ENCODE measurements around the gene RNF224.
A peak's percentile ranks its signal among the peaks of the same experiment; 100 is the strongest.

Gene RNF224

DNA sequence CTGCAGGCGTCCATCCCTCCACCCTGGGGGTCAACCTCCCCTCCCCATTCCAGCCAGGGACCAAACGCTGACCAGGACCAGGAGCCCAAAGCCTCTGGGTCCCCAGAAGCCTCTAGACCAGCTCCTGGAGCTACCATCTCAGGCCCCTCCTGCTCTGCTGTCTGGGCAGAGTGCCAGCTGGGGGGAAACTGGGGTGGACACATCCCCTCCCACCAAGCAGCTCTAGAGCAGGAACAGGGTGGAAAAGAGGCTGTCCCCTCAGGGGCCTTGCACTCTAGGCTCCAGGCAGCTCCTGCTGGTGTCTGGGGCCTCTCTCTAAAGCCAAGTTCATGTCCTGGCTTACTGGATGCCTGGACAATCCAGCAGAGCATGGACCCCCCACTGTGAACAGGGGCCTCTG lies 34.4 kb upstream of the RNF224 start:
- no peak for DNase-seq

DNA sequence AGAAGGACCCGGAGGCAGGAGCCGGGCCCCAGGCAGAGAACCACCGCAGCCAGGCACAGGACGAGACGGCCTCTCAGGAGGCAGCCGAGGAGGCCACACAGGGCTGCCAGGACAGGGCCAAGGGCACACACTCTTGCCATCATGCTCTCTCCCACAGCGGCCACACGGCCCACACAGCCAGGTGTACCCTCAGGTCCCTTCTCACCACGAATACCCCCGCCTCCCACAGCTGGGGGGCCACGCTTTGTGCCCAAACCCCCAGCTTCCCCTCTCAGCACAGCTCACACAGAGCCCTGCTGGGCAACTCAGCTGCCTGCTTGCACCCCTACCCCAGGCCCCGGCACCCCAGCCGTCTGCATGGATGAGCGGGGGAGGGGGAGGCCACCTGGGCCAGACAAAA lies 33.5 kb upstream of the RNF224 start:
- DNase-seq, result no peak

DNA sequence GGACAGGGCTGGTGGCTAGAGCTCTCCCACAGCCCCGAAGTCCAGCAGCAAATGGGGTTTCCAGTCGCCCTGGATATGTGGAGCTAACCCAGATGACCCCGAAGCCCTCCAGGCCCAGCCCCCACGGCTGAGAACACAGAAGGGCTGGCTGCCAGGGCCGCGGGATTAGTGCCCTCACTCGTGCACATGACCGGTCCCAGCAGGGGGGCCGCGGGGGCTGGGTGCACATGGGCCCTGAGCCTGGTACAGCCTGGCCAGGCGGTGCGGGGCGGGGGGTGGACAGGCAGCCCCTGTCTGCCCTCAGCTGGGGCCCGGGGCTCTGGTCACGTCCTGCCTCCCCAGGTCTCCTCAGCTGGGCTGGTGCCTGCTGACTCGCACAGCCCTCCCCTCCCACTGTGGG lies 32.9 kb upstream of the RNF224 start:
- DNase-seq, result no peak

DNA sequence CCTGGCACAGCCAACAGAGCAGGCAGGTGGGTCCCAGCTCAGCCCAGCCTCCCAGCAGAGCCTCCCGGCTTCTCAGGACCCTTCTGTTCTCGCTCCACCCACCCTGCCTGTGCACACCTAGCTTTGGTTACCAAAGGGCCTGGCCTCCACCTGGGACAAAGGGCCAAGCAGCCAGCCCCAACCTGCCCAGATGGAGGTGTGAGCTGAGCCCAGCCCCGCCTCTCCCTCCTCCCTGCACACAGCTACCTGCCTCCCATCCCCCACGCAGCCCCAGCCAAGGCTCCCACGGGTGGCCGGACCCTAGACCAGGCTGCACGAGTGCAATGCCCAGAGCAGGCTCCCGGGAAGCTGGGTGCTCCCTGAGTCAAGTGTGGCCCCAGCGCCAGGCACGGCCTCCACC lies 32.4 kb upstream of the RNF224 start:
- no peak for DNase-seq

DNA sequence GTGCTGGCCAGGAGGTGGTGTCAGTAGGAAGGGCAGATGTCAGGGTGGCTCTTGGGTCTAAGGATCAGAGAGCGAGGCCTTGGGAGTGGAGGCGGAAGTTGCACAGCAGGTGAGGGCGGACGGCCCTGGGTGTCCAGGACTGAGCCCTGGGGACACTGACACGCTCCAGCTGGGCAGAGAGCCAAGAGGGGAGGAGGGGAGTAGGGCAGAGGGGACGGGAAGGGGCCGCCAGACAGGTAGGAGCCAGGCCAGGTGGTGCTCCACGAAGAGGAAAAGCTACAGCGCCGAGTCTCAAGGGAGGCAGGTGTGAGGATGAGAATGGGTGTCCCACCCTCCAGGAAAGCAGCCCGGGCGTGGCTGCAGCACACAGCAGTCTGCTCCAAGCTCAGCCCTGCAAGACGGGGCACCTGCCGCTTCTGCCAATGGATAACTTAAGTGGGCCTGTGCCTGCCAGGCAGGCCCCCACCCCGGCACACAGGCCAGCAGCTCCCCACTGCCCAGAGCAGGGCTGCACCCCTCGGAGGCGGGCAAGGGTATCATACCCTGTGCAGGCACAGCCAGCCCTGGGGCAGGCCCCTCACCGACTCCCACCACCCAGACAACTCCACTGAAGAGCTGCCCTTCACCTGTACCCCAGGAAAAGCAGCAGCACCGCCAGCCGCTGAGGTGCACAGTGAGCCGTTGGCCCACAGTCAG lies 31.6 kb upstream of the RNF224 start:
- DNase-seq, result no peak

DNA sequence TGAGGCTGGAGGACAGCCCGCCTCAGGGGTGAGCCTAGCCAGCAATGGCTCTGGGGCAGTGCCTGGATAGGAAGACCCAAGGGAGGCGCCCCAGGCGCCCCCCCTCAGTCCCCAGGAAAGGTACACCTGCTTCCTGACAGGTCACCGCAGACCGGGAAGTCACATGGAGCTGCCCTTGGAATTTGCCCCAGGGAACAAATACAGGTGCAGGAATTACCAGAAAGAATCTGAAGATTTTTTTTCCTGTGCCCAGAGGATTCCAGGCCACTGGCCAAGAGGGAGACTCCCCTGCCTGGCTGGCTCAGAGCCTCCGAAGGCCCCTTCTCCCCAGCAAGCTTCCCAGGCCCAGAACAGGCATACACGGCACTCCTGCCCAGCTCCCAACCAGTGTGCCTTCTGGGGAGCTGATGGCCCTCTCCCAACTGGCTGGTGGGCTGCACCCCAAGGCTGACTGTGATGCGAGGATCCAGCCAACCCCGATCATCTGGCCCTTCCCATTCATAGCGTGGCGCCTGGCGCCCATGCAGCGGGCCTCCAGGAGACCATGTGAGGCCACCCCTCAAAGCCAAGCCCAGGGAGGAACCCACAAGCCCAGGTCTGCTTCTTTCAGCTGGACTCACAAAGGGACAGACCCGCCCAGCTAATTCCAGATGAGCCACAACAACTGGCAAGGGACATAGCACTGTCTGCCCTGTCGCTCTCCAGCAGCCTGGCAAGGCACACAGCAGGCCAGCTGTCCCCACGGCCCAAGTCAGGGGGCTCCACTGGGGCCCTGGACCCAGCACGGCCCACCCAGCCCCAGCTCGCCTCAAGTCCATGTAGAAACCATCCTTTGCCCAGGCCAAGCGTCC lies 29.0 kb upstream of the RNF224 start:
- DNase-seq, result no peak

DNA sequence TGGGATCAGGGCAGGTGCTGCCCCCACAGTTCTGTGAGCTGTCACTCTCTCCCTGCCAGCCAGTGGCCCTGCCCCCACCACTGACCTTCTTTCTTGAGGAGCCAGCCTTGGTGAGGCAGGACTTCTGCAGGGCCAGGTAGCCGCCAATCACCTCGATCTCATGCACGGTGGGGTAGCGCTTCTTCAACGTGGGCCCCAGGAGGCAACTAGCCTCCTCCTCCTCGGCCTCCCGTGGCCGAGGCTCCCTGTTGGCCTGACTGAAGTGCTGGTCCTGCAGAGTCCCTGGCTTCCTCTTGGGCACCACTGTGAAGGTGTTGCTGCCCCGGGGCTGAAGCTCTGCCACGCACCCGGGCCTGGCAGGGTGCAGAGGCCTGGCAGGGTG lies 28.4 kb upstream of the RNF224 start:
- no peak for DNase-seq

DNA sequence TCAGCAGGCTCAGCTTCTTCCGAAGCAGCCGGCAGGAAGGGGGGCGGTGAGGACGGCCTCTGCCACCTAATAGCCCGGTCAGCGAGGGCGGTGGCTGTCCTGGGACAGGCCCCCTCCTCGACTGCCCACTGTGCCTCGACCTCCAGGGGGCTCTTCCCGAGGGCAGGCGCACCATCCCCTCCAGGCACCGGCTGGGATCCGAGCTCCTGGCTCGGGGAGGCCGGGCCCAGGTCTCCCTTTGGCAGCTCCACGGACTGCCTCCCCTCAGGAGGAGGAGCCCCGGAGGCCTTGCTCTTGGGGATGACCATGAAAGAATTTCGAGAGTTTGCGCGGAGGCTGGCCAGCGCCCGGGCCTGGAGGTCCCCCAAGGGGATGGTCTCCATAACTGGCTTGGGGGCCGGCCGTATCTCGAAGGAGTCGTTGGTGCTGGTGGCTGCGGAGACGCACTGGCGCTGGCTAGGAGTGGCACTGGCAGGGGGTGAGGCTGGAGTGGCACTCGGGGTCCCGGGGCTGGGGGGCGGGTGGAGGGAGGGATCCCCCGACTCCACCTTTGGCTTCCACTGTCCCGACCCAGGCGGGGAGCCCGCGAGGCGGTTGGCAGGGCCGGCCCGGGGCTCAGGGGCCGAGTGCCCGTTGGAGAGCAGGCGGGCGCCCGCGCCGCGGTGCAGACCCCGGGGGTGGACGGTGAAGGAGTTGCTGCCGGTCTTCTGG lies 27.7 kb upstream of the RNF224 start:
- no peak for DNase-seq

DNA sequence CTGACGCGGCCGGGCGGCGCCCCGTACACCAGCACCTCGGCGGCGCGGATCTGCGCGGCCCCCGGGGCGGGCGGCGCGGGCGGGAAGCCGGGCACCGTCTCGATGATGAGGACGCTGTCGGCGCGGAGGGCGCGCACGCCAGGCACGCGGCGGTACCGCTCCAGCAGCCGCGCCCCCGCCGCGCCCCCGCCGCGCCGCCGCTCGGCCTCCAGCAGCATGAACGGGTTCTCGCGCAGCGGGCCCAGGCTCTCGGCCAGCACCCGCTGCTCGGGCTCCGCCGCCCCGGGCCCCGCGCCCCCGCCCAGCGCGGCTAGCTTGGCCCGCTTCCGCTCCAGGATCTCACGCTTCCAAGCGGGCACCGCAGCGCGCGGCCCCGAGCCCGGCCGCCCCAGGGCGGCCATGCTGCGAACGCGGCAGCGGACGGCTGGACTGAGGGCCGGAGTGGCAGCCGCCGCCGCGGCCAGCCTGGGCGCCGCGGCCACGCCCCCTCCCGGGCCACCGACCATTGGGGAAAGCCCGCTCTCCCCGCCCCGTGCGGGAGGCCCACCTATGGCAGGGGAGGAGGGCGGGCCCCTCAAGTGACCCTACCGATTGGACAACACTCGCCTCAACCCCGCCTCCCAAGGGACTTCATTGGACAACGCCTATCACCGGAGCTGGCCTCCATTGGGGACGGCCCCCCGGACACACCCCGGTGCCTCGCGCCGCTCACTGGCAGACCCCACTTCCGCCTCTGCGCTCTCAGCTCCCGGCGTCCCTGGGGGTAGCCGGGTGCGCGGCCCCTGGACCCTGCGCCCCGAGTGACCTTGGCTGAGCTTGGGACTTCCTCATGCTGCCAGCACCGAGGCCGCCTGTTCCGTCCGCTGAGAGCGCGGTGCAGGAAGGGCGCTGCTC lies 26.7 kb upstream of the RNF224 start, which contains the start of gene TPRN:
TSS of gene TPRN (minus strand) at position 431 of the 894 bp plus-strand sequence. CDS start at position 401, 30 bp downstream.
- peak; percentile 98 to 99 for DNase-seq

DNA sequence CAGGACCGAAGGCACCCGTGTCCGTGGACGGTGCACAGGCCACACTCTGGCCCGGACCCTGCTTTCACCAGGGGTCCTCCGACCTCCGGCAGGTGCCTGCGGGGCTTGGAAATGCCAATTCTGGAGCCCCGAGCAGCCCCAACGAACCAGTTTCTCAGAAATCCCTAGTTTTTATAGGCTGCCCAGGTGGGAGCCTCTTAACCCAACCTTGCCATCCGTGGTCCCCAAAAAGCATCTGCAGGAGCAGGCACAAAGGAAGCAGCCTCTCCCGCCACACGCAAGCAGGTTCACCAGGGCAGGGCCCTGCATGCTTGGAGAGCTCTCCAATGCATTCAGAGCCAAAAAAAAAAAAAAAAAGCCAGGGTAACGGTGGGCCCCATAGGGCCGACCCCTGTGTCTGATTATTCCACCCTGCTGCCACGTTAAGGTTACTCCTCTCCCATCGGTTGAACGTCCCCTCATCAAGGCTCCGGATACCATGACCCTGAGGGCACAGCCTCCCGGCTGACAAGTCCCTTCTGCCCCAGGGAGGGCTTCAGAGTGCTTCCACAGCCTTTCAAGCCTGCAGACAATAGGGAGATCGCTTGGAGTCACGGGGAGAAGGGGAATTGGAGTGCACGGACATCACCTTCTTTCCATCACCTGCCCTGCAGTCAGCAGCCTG lies 26.0 kb upstream of the RNF224 start:
- no peak for DNase-seq

DNA sequence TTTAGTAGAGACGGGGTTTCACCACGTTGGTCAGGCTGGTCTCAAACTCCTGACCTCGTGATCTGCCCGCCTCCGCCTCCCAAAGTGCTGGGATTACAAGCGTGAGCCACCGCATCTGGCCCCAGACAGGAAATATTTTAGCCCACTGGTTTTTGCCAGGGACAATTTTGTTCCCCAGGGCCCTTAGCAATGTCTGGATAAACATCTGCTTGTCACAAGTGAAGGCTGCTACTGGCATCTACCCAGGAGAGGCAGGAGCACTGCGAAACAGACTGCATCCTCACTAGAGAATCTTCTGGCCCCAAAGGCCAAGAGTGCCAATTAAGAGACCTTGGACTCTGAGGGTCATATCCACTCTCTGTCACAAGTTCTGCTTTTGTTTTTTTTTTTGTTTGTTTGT lies 24.3 kb upstream of the RNF224 start:
- no peak for DNase-seq

DNA sequence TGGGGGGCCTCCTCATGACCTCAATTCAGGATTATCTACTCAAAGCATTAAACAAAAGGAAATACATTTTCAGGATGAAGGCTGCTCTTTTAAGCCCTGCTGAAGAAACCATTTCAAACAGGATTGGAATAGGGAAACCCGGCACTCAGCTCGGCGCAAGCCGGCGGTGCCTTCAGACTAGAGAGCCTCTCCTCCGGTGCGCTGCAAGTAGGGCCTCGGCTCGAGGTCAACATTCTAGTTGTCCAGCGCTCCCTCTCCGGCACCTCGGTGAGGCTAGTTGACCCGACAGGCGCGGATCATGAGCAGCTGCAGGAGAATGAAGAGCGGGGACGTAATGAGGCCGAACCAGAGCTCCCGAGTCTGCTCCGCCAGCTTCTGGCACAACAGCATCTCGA lies 22.6 kb upstream of the RNF224 start:
- DNase-seq, result no peak

DNA sequence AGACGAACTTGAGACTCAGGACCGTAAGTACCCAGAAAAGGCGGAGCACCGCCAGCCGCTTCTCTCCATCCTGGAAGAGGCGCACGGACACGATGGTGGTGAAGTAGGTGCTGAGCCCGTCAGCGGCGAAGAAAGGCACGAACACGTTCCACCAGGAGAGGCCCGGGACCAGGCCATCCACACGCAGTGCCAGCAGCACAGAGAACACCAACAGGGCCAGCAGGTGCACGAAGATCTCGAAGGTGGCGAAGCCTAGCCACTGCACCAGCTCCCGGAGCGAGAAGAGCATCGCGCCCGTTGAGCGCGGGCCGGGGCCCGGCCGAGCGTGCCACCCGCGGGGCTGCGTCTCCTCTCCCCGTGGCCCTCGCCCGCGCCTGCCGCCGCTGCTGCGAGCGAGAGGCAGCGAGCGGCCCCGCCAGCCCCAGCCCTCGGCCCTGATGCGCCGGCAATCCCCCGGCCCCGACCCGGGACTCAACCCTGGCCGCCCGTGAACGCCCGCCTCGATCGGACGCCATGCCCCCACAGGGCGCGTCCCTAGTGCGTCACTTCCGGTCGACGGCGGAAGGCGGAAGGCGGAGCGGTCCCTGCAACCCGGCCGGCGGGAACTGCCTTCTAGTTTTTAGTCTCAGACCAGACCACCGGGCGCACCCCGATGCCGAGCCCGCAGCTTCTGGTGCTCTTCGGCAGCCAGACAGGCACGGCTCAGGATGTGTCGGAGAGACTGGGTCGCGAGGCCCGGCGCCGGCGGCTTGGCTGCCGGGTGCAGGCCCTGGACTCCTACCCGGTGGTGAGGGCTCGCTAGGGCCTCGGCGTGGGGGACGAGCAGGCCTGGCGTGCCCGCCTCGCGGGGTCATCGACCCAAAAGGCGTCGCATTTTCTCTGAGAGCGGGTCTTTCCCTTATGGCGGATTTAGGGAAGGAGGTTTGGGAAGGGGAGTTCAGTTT lies 21.9 kb upstream of the RNF224 start, which contains the start of the genes NDOR1 and TMEM203:
TSS of gene NDOR1 (plus strand) at position 575 of the 944 bp plus-strand sequence. CDS start at position 653, 78 bp downstream.
TSS of gene TMEM203 (minus strand) at position 523 of the 944 bp plus-strand sequence. CDS start at position 289, 234 bp downstream.
- peak; percentile 89 to 92 for DNase-seq

DNA sequence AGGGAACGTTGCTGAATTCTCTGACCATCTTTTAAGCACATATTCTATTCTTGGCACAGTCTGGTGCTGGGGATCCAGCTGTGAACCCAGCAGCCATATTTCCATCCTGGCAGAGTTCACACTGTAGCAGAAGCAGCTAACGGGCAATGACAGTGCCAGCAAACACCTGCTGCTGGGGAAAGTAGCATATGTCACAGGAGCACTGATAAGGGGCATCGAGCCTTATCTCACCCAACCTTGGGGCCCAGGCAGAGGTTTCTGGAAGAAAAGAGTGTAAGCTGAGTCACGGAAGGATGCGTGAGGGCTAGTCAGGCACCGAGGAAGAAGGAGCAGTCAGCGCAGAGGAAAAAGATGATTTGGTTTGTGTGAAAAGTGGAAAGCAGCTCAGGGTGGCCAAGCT lies 20.7 kb upstream of the RNF224 start:
- DNase-seq, result no peak

DNA sequence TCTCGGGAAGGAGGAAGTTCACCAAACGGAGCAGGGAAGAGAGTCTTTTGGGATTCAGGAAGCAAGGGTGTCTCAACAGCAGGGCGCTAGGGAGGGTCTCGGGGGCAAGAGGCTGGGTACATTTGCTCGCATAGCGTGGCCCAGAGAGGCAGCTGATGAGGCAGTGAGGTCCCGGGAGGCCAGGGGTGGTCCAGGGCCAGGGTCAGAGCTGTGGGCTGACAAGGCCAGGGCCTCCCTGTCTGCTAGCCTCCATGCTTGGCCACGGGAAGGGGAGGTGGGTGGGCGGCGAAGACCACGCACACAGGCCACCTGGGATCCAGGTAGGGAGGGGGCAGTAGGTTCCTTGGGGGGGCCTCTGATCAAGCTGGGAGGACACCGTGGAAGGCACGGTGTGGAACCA lies 15.8 kb upstream of the RNF224 start:
- DNase-seq, result no peak

DNA sequence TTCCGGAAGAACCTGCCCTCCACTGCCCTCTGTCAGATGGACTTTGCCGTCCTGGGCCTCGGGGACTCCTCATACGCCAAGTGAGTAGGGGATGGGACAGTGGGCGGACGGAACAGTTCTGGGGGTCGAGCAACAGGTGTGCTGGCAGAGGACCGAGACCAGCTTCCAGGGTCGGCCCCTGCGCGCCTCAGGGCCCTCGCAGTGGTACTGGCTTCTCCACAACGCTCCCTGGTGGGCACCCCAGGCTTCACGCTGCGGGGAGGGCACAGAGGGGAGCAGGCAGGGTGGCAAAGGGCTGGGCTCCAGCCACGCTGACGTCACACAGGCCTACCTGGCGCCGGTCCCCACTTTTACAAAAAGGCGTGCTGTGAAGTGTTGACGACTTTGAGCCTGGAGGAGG lies 14.8 kb upstream of the RNF224 start:
- no peak for DNase-seq

DNA sequence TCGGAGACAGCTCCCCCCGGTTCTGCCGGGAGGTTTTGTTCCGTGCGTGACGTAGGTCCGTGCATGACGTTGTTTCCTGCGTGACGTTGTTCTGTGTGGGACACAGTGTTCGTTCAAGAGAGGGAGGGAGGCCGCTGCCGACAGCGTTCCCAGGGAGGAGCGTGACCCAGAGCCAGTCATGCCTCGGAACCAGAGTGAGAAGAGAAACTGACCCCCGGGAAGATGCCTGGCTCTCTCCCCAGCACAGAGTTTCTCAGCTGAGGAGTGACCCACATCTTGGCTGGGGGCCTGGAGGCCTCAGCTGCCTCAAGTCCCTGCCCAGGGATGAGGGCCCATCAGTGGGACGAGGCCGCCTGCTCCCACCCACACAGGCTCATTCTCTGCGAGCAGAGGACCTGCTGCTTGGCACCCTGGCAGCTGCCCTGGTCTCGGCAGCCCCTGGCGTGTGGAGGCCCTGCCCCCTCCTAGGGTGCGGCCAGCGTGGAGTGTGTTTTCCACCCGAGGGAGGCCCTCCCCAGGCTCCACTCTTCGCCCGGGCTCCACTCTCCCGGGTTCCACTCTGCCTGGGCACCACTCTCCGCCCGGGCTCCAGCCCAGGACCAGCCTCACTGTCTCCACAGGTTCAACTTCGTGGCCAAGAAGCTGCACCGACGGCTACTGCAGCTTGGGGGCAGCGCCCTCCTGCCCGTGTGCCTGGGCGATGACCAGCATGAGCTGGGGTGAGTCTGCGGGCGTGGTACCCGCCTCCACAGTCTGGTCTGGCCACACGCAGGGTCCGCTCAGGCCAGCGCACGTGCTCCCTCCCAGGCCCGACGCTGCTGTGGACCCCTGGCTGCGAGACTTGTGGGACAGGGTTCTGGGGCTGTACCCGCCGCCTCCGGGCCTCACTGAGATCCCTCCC lies 13.9 kb upstream of the RNF224 start:
- DNase-seq, result no peak

DNA sequence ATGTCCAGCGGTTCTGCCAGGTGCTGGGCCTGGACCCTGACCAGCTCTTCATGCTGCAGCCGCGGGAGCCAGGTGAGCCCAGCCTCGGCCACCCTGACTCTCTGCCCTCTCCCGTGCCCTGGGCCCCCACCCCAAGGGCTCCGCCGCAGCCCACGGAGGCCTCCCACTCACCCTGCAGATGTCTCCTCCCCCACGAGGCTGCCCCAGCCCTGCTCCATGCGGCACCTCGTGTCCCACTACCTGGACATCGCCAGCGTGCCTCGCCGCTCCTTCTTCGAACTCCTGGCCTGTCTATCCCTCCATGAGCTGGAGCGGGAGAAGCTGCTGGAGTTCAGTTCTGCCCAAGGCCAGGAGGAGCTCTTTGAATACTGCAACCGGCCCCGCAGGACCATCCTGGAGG lies 12.7 kb upstream of the RNF224 start:
- DNase-seq, result no peak

DNA sequence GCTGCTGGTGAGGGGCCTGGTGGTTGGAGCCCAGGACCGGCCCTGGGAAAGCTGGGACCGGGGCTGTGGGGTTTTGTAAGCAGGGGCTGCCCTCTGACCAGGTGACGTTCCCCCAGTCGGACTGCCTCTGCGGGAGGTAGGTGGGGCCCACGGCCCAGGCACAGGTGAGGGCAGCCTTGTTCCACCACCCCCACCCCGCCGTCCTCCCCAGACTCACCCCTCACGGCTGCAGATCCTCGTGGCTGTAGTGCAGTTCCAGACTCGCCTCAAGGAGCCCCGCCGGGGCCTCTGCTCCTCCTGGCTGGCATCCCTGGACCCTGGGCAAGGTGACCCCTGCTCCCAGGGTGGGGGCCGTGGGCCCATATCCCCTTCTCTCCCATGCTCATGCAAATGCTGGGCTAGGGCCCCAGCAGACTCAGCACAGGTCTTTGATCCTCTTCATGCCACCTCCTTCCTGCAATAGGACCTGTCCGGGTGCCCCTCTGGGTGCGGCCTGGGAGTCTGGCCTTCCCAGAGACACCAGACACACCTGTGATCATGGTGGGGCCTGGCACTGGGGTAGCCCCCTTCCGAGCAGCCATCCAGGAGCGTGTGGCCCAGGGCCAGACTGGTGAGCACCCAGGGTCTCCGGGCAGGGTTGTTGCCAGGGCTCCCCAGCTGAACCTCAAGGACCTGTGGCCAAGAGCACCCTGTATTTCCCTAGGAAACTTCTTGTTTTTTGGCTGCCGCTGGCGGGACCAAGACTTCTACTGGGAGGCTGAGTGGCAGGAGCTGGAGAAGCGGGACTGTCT lies 11.9 kb upstream of the RNF224 start:
- no peak for DNase-seq

All from CD4-positive, alpha-beta T cell treated with Interleukin-4 for 1 hour (primary cell).